NCI-H1417 treated with DMSO at 0.1 percent for 48 hours (cell line): ENCODE data around the gene MLC1.

ENCODE experiments used
- DNase-seq: peaks from one replicate; lab custom pipeline; 2025; lab: John Stamatoyannopoulos, UW

The MLC1 gene

DNA sequence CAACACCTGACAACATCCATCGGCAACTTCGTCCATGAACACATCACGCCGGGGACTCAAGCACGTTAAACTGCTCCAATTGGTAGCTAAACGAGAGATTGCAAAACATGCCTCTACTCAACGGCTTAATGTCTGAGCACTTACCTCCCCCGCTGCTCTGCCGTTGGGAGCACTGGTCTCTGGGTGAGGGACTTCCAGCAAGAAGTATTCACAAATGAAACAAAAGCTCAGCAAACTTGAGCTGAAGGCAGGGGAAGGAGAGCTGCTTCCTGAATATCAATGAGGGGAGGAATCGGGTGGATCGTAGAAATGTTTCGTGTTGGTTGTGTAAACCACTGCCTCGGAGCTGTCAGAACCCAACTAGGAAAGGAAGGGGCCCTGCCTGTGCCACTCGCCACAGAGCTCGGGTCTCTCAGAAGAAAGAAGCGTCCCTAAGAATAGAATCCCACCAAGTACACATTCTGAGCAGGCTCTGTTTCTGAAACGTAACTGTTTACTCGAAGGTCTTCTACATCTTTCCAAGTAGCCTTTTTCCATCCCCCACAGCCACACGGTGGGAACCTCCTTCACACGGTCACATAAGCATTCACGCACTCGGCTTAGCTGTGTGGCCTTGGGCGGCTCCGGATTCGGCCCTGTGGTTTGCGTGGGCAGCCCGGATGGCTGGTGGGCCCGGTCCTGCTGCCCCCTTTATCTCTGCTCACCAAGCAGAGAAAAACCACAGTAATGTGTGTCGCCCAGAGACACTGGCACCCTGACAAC is at the start of gene MLC1:
MLC1 (minus strand) TSS at position 216 of the 762 bp plus-strand sequence. CDS start 524 bp downstream, outside the sequence.
- no peak for DNase-seq

DNA sequence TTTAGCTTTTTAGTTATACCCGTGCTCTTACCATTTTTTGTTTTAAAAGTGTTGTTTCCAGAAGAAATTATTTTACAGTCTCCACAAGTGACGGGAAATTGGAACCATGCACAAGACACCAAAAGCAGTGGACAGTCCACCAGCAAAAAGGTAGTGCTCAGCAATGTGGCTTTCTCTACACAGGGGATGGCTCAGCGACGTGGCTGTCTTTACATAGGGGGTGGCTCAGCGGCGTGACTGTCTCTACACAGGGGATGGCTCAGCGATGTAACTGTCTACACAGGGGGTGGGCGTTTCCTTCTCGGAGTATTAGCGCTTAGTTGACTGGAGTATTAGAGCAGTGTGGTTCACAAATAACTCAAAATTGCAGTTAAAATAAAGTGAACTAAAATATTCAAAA is 49.3 kb upstream of the MLC1 start:
- DNase-seq = no peak

DNA sequence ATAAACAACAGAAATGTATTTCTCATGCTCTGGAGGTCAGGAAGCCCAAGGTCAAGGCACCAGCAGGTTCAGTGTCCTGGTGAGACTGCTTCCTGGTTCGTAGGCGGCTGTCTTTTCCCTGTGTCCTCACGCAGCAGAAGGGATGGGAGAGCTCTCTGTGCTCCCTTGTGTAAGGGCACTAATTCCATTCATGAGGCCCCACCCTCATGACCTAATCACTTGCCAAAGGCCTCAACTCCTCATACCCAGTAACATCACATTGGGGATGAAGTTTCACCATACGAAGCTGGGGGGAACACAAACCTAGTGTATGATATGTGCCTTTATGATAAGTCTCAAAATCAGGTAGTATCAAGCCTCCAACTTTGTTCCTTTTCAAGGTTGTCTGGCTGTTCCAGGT is 46.7 kb upstream of the MLC1 start:
- no peak for DNase-seq

DNA sequence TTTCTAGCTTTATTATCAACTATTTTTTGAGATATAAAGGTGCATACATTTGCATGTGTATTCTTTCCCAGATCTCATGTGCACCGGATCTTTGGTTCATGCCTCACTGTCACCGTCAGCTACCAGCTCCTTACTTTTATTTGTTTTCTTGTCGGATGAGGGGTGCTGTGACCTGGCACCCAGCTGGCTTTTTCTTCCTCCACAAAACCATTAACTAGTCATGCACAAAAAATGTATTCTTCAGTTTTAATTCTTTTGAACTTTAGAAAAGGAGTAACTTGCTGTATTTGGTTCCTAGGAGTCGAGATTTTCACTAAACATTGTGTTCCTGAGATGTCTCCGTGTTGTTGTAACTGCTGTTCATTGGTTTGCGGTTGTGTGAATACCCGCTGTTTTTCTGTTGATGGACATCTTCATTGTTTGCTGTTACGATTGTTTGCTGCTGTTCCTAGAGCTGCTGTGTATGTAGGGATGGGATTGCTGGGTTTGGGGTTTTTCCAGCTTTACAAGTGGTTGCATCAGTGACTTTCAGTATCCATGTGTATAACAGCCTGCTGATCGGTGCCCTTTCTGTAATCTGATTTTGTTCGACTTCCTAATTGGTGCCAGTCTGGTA is 44.0 kb upstream of the MLC1 start:
- DNase-seq = no peak

DNA sequence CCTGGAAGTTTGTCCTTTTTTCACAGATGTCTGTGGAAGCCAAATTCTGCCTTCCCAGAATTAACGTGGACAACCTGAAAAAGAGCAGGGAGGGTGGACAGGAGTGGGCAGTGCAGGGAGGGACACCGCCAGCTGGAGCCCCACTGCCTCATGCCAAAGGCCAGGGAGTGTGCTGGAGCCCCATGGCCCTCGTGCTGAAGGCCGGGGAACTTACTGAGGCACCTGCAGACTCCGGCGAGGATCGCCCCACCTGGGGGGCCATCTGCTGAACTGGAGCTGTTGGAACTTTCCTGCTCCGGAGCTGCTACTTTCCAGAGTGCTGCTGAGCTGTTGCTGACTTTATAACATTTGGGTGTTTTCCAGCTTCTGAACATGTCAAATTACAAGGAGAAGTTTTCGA is 39.8 kb upstream of the MLC1 start:
- no peak for DNase-seq

DNA sequence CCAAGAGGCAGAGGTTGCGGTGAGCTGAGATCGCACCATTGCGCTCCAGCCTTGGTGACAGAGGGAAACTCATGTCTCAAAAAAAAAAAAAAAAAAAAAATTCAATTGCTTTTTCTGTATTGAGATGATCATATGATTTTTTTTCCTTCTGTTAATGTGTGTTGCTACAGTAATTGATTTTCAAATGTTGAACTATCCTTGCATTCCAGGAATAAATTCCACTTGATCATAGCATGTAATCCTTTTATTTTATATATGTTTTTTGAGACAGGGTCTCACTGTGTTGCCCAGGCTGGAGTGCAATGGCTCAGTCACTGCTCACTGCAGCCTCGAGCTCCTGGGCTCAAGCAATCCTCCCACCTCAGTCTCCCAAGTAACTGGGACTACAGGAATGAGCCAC is 37.9 kb upstream of the MLC1 start:
- DNase-seq = no peak

DNA sequence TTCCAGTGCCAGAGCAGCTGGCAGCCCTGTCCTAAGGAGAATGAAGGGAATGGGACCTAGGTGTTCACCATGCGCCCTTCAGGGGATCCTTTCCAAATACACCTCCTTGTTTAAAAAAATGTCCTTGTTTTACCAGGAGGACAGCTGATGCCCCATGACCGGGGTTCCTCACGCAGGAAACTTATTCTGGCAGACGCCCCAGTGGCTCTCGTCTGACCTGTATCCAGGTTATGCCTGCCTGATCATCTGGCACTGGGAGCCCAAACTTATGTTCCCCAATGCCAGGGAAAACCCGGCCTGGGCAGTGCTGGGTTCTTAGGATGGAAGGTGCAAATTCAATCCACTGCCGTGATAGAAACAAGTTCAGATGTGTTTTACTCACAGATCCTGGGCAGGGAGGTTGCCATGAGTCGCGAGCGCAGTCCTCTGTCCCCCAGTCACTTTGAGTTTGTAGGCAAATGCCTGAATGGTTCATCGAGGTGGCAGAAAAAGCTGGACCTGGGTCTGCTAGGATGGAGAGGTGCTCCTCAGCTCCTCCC is 36.0 kb upstream of the MLC1 start:
- no peak for DNase-seq

DNA sequence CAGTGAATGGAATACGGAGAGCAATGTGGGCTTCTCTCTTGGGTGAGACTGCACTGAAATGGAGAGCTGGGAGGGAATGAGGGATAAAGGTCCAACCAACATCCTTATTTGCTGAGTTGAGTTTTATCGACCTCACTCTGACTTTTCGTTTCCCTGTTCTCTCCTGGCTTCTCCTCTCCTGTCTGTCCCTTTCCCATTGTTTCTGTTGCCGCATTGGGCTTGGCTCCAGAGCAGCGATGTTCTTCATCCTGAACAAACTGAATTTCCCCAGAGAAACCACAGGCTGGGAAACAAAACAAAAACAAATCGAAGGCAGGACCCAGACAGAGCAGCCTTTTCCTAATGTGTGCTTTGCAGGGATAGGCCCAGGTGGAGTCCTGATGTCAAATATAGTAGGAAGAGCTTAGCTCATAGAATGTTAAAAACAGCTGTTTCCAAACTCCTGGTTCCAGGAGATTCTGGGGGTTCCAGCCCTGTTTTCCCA is 34.6 kb upstream of the MLC1 start:
- no peak for DNase-seq

DNA sequence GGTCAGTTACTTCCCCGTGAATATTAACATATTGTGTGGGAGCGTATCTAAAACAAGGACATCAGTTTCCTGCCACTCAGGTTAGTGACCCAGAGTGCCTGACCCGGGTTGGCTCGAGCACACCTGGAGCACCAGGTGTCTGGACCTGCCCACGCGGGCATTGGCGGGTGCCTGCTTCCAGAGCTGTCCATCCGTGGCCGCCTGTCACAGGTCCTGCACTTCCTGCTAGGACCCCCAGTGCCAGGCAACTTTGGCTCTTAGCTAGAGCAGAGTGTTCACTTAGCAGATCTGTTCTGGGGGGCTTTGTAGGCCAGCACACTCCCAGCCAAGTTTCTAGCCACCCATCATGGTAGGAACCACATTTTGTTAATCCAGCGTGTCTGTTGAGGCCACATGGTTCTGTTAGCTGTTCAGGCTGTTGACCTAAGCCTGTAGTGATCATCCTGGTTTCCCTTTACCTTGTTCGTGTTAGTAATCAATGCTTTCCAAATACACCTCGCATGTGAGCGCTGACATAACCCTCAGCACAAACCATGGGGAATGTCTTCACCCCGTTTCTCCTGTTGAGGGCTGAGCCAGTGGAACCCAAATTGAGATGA is 34.0 kb upstream of the MLC1 start:
- DNase-seq = no peak

DNA sequence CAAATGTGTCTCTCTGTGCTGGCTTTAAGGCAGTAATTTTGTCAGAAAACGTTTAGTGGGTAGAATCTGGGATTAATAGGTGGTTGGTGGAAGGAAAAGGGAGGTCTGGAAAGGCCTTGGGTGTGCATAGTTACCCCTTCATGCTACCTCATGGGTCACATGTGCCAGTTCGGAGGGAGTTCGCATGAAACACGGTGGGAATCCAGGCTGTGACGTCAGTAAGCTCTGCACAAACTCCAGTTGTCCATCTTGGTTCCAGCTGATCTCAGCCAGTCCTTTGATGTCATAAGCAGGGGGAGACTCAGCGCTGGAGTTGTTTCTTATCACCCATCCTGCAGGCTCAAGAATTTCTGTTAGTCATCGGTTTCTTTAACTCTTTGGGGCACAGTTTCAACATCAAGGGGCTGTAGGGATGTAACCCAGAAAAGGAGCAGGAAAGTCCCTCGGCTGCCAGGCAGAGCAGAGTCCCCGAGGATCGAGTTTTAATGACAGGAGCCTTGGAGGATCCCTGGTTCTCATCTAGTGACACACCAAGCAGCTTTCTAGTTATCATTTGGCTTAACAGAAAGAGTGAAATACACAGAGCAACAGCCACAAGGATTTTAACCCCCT is 33.4 kb upstream of the MLC1 start:
- no peak for DNase-seq

DNA sequence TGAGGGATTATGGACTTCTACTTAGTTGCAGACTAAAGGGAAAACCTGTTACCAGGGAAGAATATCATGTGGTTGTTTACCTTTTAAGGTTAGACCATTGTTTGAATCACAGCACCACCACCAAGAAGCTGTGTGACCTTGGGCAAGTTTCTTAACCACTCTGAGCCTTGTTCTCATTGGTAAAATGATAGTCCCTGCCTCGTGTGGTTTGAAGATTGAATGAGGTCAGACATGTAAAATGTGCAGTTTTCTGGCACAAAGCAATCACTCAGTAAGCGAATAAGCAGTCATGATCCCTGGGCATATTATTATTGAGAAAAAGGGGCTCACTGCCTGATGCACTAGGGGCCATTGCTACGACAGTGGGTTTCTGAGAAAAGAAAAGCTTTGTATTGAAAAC is 32.9 kb upstream of the MLC1 start:
- no peak for DNase-seq

DNA sequence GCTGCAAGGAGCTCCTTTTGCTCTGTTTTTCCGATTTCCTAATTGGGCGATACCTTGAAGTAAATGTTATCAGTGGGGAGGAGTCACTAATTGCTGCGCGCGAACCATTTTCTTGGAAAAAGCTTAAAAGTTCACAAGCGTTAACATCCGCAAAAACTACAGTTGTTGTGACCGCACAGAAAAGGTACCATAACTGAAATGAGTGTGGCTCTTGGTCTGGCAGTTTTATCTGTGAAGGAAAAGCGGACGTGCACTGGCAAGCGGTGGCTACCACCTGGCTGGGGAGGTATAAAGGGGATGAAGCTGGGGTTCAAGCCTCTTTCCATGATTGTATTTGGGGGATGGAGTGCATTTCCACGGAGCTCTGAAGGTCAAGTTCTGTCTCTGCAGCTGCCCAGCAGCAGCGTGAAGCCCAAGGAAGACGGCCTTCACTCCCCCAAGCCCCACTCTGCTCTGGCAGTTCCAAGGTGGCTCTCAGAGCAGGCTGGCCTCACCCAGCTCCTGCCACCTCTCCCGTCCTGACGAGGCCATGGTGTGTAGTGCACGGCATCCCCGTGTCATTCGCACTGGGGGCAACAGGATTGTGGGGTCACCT is 32.0 kb upstream of the MLC1 start:
- no peak for DNase-seq

DNA sequence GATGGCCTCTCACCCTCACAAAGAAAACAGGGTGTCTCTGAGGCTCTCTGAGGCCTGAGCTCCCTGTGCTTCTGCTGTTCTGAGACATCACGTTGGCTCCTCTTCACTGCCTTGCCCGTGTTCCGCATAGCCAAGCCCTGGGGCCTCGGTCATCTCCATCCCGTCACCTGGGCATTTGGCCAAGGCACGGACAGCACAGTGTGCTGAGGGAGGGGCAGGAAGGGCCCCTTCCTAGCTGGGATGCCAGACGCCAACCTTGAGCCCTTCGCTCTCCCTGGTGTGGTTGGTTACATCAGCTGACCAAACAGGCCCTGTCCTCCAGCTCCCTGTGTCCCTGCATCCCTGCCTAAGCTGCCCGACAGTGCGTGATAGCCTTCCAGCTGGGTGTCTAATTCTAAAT is 30.5 kb upstream of the MLC1 start:
- DNase-seq = no peak

DNA sequence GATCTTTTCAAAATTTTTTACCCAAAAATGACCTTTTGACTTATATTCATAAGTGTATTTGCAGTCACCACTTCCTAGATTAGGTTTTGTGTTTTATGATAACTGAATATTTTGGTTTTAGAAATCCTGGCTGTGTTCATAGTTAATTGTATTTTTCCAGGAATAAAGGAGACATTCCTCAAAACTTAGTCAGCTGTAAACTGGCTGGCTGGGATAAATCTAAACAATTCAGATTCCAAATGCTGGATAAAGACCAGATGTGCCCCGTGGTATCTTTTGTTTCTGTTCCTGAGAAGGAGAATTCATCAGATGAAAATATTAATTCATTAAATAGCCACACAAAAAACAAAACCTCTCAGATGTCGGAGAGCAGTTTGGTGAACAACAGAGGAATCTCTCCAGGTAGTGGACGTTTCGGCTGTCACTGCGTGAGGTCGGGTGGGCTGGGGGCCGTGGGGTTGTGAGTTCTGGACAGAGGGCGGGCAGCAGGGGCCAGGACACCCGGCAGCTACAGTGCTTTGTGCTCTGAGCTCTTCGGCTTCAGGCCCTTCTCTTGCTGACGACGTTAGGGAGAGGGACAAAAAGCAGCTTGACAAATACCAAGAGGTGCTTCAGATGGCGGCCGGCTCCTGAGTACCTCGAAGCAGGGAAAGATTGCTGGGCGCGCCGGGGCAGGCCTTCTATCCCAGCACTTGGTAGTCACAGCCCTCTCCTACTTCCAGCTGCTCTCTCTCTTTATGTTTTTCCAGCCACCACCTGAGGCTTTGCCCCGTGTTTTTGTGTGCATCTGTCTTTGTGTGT is 29.2 kb upstream of the MLC1 start:
- no peak for DNase-seq

DNA sequence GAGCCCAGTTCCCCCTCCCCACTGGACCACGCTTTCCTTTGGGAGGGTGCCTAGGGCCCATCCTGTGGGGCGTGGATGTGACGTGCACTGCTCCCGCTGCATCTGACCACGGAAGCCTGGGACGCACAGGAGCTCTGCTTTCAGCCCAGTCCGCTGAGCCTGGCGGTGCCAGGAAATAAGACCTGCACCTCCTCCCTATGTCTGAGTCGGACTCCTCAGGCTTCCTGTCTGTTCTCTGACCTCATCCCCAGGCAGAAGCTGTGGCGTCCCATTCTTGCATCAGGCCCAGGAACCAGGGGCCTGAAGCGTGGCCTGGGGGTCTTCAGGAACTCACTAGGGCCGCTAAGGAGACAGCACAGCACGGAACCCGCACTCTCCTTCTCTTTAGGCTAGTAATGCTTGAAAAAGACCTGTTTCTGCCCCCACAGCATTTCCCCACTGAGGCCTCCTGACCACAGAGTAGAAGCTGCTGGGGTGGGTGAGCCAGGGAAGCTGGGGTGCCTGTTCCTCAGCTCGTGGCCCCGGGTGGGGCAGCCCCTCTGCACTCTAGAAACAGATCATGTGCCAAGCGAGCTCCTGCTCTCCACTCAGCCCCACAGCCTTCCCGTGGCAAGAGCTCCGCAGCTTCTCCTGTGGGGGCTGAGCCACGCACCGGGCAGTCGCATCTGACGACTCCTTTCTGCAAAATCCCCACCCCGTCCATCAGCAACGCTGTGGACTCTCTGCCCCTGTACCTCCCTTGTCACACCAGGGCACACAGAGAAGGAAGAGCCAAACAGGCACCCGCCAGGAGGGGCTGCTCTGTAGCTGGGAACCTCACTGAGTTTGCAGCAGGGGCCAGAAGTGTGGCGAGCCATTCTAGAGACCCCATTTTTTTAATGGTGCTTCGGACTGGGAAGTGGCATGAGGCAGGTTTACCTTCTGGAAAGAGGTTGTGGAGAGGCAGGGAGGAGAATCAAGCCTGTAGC is 27.2 kb upstream of the MLC1 start:
- no peak for DNase-seq

DNA sequence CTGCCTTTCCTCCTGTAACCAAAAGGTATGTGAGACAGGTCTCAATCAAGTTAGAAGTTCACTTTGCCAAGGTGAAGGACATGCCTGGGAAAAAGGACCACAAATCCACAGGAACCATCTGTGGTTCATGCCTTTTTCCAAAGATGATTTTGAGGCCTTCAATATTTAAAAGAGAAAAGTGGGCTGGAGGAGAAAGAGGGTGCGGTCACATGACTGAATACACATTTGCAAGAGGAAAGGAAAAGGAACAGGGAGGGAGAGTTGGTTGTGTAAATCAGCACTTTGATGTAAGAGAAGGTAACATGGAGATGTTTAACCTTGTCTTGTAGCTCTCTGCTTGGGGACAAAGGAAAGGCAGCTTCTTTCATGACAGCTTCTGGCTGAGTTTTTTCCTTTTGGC is 25.8 kb upstream of the MLC1 start:
- no peak for DNase-seq

DNA sequence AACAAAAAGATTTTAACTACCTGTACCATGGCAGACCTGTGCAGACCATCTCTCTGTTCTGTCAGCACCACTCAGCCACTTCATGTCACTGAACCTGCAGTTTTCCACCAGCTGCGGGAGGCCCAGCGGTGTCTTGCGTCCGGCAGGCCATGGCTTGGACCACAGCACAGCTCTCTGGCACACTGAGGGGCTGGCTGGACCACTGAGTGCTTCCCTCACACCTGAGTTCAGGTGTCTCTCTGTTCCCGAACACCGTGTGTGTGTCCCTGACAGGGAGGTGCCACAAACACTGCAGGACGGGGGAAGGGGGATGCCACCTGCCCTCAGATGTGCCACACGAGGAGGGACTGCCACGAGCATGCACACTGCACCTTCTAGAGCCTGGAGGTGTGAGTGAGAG is 22.3 kb upstream of the MLC1 start:
- no peak for DNase-seq

DNA sequence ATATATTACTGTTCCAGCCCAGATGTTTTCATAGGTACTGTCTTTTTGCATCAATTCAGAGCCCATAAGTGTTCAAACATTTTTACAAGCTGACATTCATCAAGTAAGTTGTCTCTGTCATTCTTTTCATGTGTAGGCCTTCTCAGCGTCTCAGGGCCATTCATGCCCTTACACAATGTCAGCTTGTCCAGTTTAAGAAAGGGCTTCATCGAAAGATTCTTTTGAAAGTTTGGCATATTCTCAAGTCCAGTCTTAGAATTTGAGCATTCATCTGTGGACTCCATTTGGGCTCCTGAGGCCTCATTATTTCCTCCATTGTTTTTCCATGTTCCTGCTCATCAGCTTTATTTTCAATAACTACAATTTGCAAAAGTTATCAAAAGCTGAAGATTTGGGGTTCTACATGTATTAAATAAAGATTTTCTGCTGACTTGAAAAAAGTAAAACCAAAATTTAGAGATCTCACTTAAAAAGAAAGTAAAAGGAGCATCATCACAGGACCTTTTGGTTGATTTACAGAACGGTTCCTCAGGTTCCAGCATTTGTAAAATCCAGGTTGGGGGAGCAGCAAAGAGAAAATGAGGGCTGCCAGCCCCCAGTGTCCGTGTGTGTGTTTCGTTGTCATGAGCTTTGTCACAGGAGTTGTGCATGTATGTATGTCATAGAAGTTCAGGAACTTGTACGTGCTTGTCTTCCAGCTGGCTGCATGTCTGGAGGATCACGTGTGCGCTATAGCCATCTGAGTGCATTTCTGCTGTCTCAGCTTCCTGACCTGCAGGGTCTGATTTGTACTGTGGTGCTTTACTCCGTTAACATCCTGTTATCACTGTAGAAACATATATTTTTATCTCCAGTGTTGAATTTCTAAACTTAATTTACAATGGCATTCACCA is 20.2 kb upstream of the MLC1 start:
- DNase-seq = no peak

DNA sequence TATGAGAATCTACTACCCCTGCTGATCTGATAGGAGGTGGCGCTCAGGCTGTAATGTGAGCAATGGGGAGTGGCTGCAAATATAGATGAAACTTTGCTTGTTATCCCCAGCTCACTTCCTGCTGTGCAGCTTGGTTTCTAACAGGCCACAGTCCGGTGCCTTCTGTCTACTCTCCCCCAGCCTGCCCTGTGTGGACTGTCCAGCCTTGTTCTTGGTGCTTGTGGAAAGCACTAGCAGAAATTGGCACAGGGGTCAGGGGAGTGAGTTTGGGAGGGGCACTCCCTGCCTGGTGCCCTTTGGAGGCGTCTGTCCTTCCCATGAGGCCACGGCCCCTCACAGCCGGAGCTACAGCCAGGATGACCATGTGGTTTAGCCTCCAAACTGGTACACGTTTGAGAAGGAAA is 18.9 kb upstream of the MLC1 start:
- no peak for DNase-seq
